Kasumi-1 (cell line): Measurements from ENCODE around the gene TMEM131.
"Not testable (repeated sequence)": the region's sequence is repeated elsewhere in the genome, so short reads cannot be mapped to it uniquely, and the experiment has no call there.

ENCODE experiments used
- DNase-seq, 2 experiments: peaks; one replicate each; lab custom pipeline; 2025; lab: John Stamatoyannopoulos, UW

Gene TMEM131

DNA sequence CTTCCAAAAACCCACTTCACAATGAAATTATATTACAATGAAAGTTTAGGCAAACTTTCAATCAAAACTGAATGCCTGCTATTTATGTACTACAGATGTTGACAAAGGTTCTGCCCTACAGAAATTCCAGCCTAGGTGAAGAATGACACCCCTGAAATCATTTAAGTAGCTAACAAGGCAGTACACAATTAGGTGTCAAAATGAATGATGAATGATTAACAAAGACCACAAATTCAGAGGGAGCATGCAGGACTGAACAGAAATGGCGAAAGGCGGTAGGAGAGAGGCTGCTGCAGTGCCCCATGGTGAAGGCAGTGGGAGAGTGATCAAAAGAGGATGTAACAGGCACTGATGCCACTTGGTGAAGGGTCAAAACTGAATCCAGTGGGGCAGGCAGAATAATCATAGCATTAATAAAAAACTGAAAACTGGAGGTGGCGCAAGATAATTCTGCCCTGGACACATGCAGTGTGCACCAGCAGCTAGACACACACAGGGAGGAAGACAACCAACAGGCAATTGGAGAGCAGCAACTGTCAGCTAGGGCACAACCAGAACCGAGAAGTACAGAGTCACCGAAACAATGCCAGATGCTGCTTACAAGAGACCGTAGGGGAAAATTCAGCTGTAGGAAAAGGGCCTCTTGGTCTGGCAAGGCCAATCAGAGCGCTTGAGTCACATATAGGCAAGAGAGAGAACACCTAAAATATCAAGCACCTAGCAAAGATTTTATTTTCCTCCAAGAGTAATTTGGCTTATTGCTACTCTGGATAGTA lies 4.5 kb downstream of the TMEM131 start:
- peak in 1 of 2 experiments; percentile 16 for DNase-seq

DNA sequence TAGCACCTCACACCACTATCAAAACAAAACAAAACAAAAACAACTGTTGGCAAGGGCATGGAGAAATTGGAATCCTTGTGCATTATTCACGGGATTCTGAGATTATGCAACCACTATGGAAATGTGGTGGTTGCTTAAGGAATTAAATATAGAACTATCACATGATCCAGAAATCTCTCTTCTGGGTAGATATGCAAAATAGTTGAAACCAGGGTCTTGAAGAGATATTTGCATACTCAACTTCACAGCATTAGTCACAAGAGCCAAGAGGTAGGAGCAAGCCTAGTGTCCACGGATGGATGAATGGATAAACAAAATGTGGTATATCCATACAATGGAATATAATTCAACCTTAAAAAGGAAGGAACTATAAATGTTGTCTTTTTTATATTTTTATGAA lies 7.0 kb downstream of the TMEM131 start:
- no peak for DNase-seq

DNA sequence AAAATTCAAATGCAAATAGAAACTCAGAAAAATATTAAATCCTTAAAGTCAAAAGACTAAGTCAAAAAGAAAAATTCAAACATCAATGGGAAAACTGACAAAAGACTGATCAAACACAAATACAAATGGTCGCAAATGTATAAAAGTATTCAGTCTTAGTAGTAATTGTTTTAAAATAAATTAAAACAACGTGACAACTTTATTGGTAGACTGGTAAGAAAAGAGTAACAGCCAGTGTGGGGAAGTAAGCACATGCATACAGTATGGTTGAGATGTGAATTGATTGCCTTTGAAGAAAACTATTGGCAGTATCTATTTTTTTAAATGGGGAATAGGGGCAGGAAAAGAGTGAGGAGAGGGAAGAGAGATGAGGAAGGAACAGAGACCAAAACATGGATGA lies 9.8 kb downstream of the TMEM131 start:
- DNase-seq: no peak

DNA sequence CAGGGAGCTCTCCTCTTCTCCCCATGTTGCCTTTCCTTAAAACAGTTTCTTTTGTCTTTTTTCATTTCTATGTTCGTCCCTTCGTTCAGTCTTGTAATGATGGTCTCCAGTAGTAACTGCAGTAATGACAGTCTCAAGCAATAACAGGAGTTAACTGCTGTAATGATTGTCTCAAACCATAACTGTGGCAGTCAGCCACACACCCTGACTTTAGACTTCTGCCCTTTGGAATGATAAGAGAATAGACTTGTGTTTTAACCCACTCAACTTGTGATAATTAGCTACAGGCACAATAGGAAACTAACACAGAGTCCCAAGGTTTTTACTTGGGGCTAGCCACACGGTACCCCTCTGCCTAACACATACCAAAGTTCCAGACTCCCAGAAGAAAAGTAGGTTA lies 12.1 kb downstream of the TMEM131 start:
- no peak for DNase-seq

DNA sequence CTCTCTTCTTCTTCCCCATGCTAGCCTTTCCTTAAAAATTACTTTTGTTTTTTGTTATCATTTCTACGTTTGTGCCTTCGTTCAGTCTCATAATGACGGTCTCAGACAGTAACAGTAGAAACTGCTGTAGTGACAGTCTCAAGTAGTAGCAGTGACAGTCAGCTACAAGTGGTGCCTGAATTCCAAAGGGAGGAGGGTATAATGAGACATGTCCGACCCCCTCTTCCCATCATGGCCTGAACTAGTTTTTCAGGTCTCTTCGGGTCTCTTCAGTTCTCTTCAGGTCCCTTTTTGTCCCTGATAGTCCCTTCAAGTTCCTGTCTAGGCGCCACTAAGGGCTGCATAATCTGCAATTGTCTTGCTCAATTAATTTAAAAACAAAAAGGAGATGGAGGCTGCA lies 12.6 kb downstream of the TMEM131 start:
- DNase-seq: no peak

DNA sequence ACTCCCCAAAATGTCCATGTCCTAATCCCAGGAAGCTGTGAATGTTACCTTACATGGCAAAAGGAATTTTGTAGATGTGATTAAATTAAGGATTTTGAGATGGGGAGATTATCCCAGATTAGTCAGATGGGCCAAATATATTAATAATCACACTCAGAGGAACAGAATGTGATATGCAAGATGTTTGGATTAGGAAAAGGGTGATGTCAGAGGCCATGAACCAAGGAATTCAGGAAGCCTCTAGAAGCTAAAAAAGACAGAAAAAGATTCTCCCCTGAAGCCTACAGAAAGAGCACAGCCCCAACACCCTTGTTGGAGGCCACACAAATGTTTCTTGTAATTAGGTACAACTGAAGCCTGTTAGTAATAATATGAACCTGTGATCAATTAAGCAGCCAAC lies 13.1 kb downstream of the TMEM131 start:
- DNase-seq: no peak

DNA sequence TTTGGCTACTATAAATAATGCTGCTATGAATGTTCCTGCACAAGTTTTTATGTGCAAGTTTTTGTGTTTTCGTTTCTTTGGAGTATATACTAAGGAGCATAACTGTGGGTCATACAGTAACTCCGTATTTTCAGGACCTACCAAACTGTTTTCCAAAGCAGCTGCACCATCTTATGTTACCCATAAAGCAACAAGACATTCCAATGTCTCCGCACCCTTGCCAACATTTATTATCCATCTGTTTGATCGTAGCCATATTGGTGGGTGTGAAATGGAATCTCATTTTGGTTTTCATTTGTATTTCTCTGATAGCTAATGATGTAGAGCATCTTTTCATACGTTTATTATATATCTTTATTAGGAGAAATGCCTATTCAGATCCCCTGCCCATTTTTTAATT lies 13.8 kb downstream of the TMEM131 start:
- DNase-seq: no peak

DNA sequence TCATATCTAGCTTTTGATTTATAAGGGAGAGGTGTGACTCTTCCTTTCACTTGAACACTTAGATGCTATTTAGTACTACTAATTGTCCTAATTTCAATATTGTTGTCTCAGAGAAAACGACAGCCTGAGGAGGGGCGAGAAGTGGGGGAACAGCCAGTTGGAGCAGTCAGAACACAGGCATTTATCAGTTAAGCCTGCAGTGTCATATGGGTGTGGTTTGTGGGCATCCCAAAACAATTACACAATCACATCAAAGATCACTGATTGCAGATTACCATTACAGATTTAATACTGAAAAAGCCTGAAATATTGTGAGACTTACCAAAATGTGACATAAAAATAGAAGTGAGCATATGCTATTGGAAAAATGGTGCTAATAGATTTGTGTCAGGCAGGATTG lies 15.8 kb downstream of the TMEM131 start:
- no peak for DNase-seq

DNA sequence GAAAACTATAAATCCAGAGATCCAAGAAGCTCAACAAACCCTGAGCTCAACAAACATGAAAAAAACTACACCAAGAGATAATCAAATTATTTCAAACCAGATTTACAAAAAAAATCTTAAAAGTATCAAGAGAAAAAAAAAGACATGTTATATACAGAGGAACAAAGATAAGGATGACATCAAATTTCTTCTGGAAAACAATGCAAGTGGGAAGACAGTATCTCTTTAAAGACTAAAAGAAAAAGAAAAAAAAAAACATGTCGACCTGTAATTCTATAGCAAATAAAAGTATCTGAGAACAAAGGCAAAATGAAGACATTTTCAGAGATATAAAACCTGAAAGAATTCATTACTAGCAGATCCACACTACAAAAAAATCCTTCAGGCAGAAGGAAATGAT lies 21.3 kb downstream of the TMEM131 start:
- DNase-seq: no peak

DNA sequence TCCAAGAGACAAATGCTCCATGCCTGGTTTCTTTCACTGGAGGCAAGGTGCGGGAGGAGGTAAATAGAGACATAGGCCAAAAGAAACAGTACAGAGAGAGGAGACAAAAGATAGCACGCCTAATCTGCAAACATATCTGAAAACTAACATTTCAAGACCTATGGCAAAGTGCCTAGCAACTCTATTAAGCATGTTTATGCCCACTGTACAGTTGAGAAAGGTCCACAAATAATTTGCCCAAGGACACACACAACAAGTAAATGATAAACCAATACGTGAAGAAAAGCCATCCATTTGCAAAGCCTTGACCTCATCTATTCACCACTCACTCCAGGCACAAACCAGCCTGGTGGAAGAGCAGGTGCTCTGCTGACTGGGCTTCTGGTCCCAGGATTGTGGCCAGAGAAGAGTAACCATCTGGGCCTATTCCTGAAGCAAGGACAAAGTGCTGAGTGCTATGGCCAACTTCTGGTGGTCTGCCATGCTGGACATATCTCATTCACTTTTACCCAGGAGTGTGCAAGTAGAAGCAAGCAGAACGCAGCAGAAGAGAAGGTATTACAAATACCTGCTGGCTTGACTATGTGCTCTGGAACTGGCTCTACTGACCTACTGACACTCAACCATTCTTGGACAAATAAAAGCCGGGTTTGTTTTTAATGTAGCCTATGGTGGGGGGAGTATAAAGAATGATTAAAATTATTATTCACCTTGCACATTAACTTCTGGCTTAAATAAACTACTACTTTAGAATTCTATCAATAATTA lies 25.3 kb downstream of the TMEM131 start:
- DNase-seq: no peak

DNA sequence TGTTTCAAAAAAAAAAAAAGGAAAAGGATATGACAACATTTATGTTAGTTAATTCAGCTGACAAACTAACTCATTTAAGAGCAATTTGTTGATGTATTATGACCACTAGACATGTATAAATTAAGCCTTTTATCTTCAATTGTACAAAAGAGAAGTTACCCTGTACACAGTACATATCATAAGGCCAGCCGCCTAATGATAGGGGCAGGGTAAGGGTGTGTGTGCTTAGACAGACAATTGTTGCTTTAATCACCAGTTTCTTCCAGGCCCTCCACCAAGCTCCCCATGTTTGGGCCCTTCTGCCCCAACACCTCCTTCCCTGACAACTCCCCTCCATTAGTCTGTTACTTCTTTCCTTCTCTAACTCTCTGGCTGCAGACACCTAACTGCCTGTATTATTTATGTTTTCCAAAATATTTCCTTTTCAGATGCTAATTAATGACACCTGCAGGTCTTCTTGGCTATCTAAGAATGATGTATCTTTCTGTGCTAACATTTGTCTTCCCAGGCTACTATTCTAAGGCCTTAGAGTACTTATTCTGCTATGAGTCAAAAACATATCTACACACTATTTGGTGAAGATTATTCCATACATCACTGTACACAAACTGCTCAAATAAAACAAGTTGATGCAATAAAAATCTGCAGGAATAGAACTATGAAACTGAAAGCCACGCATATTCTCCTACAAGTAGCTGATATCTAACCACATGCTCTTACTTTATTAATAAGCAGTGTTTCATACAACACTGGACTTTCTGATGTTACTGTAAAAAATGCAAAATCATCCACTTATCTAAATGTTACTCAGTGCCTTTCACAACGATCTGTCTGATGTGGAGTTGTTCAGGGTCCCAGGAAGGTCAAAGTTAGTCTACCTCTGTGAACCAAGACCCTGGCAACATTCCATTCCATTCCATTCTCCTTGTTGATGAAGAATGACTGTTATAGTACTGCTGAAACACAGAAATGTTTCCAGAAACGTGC lies 26.4 kb downstream of the TMEM131 start:
- no peak for DNase-seq

DNA sequence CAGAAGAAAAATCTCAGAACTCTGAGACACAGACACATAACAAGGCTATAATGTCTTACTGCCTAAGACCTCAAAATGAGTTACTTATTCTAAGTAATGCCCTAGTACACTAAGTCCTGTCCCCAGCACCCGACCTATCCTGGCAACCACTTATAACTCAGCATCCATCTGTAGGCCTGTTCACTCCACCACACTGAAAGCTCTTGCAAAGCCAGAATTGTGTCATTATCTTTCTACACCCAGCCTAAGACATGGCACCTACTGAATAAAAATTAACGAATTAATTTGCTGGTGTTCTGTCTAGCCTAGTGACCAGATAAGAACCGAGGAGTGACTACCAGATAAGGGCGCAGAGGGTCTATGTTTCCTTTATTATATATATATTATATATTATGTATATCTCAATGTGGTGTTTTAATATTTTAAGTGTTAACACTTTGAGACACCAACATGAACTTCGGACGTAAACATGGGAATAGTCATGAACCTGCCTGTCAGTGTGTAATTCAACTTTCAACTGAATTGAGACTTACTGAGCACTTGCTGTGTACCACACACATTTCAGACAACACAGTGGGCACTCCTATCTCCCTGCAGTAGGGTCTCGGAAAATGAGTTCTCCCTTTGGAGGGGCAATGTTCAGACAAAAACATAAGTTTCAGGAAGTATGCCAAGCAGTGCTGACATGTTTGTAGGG lies 27.7 kb downstream of the TMEM131 start:
- DNase-seq: no peak

DNA sequence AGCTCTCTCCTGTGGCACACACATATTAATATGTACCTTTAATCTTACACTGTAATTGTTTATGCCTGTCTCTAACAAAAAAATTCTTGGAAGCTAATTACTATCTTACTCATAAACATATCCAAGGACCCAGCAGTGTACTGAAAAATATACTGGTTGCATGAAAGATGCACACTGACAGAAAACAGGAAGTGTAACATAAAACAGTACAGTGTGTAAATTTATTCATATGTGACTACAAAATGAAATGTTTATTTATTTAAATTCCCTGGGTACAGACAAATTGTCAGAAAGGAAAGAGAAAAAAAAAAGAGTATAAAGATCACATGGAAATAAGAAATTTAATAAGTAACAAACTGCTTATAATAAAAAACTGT lies 28.5 kb downstream of the TMEM131 start:
- no peak for DNase-seq

DNA sequence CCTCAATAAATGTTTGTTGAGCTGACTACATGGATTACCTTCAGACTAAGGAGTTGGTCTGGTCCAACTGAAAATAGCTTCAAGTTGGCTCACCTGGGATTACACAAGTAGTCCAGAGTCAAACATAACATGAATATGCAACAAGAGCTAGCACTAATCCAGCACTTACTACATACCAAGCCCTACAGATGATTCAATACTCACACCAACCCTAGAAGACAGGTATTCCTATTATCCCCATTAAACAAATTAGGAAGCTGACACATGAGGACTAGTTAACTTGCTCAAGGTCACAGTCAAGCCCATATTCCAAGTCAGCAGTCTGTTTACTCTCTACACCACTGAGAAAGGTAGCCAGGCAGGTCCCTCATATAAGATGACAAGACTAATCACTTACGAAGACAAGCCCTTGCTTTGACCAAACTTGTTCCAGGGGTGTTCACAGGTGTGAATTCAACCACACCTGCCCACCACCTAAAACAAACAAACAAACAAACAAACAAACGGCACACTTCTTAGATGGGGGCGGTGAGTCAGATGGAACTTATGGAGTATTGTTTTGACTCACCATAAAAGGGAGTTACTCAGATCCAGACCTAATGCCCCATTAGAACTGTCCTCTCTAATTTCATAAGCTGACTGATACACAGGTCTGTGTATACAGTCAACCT lies 29.1 kb downstream of the TMEM131 start:
- DNase-seq: no peak

DNA sequence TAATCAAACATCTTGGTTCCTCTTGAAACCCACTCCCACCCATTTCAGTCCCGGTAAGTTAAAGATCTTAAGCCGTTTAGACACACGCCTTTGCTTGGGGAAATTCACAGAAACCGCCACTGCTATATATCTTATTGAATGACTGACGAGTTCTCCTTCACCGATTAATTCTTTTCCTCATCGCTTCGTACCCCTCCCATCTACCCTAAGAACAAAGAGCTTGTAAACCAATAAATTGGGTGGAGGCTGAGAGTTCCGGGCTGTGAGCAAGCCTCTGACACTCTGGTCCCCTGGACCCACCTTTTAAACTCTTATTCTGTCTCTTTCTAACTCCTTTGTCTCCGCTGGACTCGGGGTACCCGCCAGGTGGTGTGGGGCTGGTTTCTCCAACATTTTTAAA lies 30.6 kb downstream of the TMEM131 start:
- no peak for DNase-seq

DNA sequence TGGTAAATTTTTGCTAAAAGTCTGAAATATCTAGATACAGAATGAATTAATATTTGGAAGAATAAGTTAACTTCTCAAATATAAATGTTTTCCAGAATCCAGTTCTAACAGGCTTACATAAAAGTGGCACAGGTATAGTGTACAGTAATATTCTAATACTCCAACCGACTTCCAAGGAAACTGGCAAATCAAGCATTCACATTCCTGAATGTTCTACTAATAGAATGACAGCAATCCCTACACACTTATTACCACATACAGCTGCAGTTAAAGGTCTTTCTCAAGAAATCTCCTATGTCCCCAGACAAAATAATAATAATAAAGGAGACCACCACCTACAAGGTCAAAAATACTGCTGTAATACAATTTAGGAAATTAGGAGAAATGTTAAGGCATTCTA lies 31.9 kb downstream of the TMEM131 start:
- DNase-seq: no peak

DNA sequence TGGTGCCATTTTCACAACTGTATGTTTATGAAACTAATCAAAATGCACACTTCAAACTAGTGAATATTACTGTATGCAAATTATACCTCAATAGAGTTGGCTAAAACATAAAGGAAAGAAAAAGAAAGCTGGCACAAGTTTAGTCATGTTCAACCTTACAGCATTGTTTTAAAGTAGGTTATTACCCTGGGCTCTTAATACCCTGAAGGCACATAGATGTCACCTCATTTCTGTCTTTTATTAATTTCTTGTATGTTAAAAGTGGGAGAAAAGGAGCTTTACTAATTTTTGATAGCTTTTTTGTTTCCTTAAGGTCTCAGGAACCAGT lies 32.7 kb downstream of the TMEM131 start:
- no peak for DNase-seq

DNA sequence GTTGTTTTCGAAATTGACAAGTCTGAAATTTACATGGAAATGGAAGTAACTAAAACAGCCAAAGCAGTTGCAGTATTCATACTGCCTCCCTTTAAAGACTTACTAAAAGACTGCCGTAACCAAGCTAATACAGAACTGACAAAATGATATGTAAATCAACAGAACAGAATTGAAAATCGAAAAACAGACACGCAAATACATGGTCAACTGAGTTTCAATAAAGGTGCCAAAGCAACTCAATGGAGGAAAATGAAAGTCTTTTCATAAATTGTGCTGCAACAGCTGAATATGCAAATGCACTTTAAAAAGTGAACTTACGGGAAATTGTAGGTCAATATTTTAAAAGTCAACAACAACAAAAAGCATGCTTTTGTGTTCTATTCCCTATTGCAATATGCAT lies 34.2 kb downstream of the TMEM131 start:
- DNase-seq: no peak

DNA sequence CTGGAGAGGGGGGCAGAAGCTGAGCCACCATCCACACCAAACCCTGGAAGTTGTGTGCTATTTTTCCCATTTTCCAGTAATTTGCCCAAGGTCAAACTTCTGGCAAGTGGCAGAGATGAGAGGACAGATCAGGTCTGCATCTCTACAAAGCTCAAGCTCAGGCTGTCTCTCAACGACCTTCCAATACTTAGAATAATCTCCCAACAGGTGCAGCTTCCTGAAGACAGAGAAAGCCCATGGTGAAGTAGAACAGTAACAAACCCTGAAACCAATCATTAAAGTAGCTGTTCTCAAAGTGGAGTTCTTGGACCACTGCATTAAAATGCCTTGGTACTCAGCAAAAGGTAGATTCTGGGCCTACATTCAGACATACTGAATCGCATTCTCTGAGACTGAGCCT lies 37.6 kb downstream of the TMEM131 start:
- DNase-seq: no peak

DNA sequence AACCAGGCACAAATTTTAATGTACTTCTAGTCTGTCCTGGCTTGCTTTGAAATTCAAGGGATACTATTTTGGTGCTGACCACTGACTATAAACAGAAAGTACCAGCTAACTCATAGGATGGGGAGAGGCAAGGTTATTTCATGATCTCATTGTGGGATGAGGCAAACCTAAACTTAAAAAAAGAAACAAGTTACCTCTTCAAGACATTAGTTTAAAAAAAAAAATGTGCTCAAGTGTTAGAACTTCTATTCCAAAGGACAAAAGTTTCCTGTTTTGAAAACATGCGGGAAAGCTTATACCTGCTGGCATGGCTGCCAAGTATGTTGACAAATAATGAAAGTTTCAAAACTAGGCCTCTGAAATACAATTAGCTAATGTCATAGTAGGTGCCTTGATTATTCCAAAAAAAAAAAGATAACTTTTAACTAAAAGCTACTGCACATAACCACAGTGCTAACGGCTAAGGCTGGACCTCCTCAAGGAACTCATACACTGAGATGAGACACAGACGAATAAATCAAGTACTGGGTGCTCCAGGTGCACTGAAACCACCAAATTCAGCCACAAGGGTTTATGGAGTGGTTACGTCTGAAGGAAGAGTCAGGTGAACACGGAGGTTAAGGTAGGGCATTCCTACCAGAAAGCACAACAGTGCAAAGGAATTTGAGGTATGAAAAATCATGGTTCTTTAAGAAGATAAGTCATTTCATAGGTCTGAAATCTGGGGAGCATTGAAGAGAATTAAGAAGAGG lies 38.1 kb downstream of the TMEM131 start:
- no peak for DNase-seq

DNA sequence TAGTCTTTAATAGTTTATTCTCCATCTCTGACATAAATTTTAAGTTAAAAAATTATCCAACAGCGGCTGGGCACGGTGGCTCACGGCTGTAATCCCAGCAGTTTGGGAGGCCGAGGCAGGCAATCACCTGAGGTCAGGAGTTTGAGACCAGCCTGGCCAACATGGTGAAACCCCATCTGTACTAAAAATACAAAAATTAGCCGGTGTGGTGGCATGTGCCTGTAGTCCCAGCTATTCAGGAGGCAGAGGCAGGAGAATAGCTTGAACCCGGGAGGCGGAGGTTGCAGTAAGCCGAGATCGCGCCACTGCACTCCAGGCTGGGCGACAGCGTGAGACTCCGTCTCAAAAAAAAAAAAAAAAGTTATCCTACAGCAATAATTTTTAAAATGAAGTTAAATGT lies 39.0 kb downstream of the TMEM131 start:
- DNase-seq: not testable (repeated sequence)
